Neural progenitor cell (in vitro differentiated cells): ENCODE data around the gene PEF1.

ENCODE experiments used
- CTCF ChIP-seq: fragments of 200-600 bp; sonication (generic); IDR thresholded peaks from 2 replicates; pipeline ENCODE4 v1.5.1; 2017; ENCODE audit warnings: antibody characterized with exemption, mild to moderate bottlenecking
- EZH2 ChIP-seq: fragments of 200-600 bp; sonication (generic); IDR thresholded peaks from 2 replicates; pipeline ENCODE4 v1.6.1; 2017; ENCODE audit warnings: antibody characterized with exemption, mild to moderate bottlenecking, moderate library complexity
- EZH2phosphoT487 ChIP-seq: fragments of 200-600 bp; sonication (generic); IDR thresholded peaks from 2 replicates; pipeline ENCODE4 v1.6.1; 2017; ENCODE audit warnings: antibody characterized with exemption

GRCh38 chr1:31643976-31644559 lies 608 bp downstream of the PEF1 start:
- TF ChIP-seq CTCF (no peak), EZH2 (no peak), EZH2phosphoT487 (no peak)
